Measurements from ENCODE around the gene SLC22A15. TPM values are rescaled to one million over a fixed set of nuclear protein-coding genes. Genes with fewer than 3 reads are reported as not detected.

The SLC22A15 gene
- total RNA-seq, 2 experiments from 2014 or later, result 0.12 to 0.17 TPM

- Mint-ChIP-seq H3K36me3 (ENCODE audit: low read depth) (peaks cover 2% of the 10 kb centered on the region), H3K4me3 (no peak overlapping the region), H3K4me1 (ENCODE audit: low read depth) (no peaks in the 10 kb centered on the region), H3K27me3 (ENCODE audit: low read depth) (peaks cover 21% of the 10 kb centered on the region), H3K27ac (no peak overlapping the region), H3K9me3 (peaks cover 9% of the 10 kb centered on the region)
- intact Hi-C loops (cut with micrococcal nuclease), result no loop called here
- CTCF ChIA-PET, result interaction anchor here (0.7 kb wide), 1 partner anchor 989 kb away, joined by 3 read pairs; no protein-coding TSS in a partner anchor
- no peak for DNase-seq
Observed at GRCh38 chr1:116096013-116096618, 119.8 kb downstream of the SLC22A15 start.

- Mint-ChIP-seq H3K4me1 (ENCODE audit: low read depth) (no peaks in the 10 kb centered on the region), H3K9me3 (peaks cover 4% of the 10 kb centered on the region), H3K36me3 (ENCODE audit: low read depth) (peaks cover 2% of the 10 kb centered on the region), H3K27me3 (ENCODE audit: low read depth) (peaks cover 21% of the 10 kb centered on the region), H3K27ac (no peak overlapping the region), H3K4me3 (no peak overlapping the region)
- CTCF ChIA-PET, result interaction anchor here (1.2 kb wide), 1 partner anchor 387 kb away, joined by 6 read pairs; no protein-coding TSS in a partner anchor
- intact Hi-C loops (cut with micrococcal nuclease), result no loop called here
- no peak for DNase-seq
Observed at GRCh38 chr1:116097626-116098025, 121.3 kb downstream of the SLC22A15 start.

- intact Hi-C loops (cut with micrococcal nuclease), result no loop called here
- no peak for DNase-seq
- Mint-ChIP-seq H3K4me1 (ENCODE audit: low read depth) (no peaks in the 10 kb centered on the region), H3K4me3 (no peak overlapping the region), H3K9me3 (peaks cover 4% of the 10 kb centered on the region), H3K36me3 (ENCODE audit: low read depth) (peaks cover 2% of the 10 kb centered on the region), H3K27me3 (ENCODE audit: low read depth) (peaks cover 11% of the 10 kb centered on the region), H3K27ac (no peak overlapping the region)
- CTCF ChIA-PET, result no interaction called here
Observed at GRCh38 chr1:116099379-116099778, 123.1 kb downstream of the SLC22A15 start.

GRCh38 chr1:116099919-116100318 lies 123.6 kb downstream of the SLC22A15 start:
- Mint-ChIP-seq H3K27ac (no peak overlapping the region), H3K4me1 (ENCODE audit: low read depth) (no peaks in the 10 kb centered on the region)
- CTCF ChIA-PET, result no interaction called here

GRCh38 chr1:116104667-116105066 lies 128.4 kb downstream of the SLC22A15 start:
- intact Hi-C loops (cut with micrococcal nuclease), result no loop called here
- H3K27ac Mint-ChIP-seq, result no peak overlapping the region

More at GRCh38 chr1:116099919-116100318, 123.6 kb downstream of the SLC22A15 start:
- Mint-ChIP-seq H3K27me3 (ENCODE audit: low read depth) (peaks cover 11% of the 10 kb centered on the region), H3K36me3 (ENCODE audit: low read depth) (peaks cover 2% of the 10 kb centered on the region), H3K4me3 (no peak overlapping the region), H3K9me3 (peaks cover 4% of the 10 kb centered on the region)
- DNase-seq, result no peak
- intact Hi-C loops (cut with micrococcal nuclease), result no loop called here

GRCh38 chr1:116105996-116106395 lies 129.7 kb downstream of the SLC22A15 start:
- CTCF ChIA-PET, result no interaction called here
- no peaks in the 10 kb centered on the region for H3K4me1 Mint-ChIP-seq (ENCODE audit: low read depth)

More at GRCh38 chr1:116104667-116105066, 128.4 kb downstream of the SLC22A15 start:
- no peaks in the 10 kb centered on the region for H3K9me3 Mint-ChIP-seq
- no peaks in the 10 kb centered on the region for H3K4me1 Mint-ChIP-seq (ENCODE audit: low read depth)
- CTCF ChIA-PET, result no interaction called here
- DNase-seq, result no peak
- no peak overlapping the region for H3K4me3 Mint-ChIP-seq
- H3K36me3 Mint-ChIP-seq (ENCODE audit: low read depth), result no peaks in the 10 kb centered on the region
- H3K27me3 Mint-ChIP-seq (ENCODE audit: low read depth), result no peaks in the 10 kb centered on the region

GRCh38 chr1:116106646-116107045 lies 130.3 kb downstream of the SLC22A15 start:
- no peaks in the 10 kb centered on the region for H3K36me3 Mint-ChIP-seq (ENCODE audit: low read depth)
- H3K4me1 Mint-ChIP-seq (ENCODE audit: low read depth), result no peaks in the 10 kb centered on the region
- H3K4me3 Mint-ChIP-seq, result no peak overlapping the region
- intact Hi-C loops (cut with micrococcal nuclease), result no loop called here
- H3K27ac Mint-ChIP-seq, result no peak overlapping the region
- CTCF ChIA-PET, result no interaction called here
- H3K27me3 Mint-ChIP-seq (ENCODE audit: low read depth), result no peaks in the 10 kb centered on the region
- H3K9me3 Mint-ChIP-seq, result no peaks in the 10 kb centered on the region
- DNase-seq, result no peak

More at GRCh38 chr1:116105996-116106395, 129.7 kb downstream of the SLC22A15 start:
- H3K36me3 Mint-ChIP-seq (ENCODE audit: low read depth), result no peaks in the 10 kb centered on the region
- no peak for DNase-seq
- no peaks in the 10 kb centered on the region for H3K9me3 Mint-ChIP-seq
- no peaks in the 10 kb centered on the region for H3K27me3 Mint-ChIP-seq (ENCODE audit: low read depth)
- no peak overlapping the region for H3K4me3 Mint-ChIP-seq
- H3K27ac Mint-ChIP-seq, result no peak overlapping the region
- intact Hi-C loops (cut with micrococcal nuclease), result no loop called here

GRCh38 chr1:116107371-116107770 lies 131.1 kb downstream of the SLC22A15 start:
- Mint-ChIP-seq H3K4me1 (ENCODE audit: low read depth) (no peaks in the 10 kb centered on the region), H3K27me3 (ENCODE audit: low read depth) (peaks cover 3% of the 10 kb centered on the region), H3K27ac (no peak overlapping the region), H3K9me3 (no peaks in the 10 kb centered on the region), H3K36me3 (ENCODE audit: low read depth) (no peaks in the 10 kb centered on the region), H3K4me3 (no peak overlapping the region)
- intact Hi-C loops (cut with micrococcal nuclease), result no loop called here
- CTCF ChIA-PET, result interaction anchor here (1.2 kb wide), 1 partner anchor 378 kb away, joined by 3 read pairs; no protein-coding TSS in a partner anchor
- no peak for DNase-seq

- CTCF ChIA-PET, result interaction anchor here (1.5 kb wide), 1 partner anchor 28 kb away, joined by 5 read pairs; no protein-coding TSS in a partner anchor
- H3K4me1 Mint-ChIP-seq (ENCODE audit: low read depth), result no peaks in the 10 kb centered on the region
- H3K27ac Mint-ChIP-seq, result no peak within 1 kb of the TSS
- intact Hi-C loops (cut with micrococcal nuclease), result no loop called here
- DNase-seq, result no peak
- peaks cover 3% of the 10 kb centered on the region for H3K27me3 Mint-ChIP-seq (ENCODE audit: low read depth)
- no peaks in the 10 kb centered on the region for H3K9me3 Mint-ChIP-seq
- no peaks in the 10 kb centered on the region for H3K36me3 Mint-ChIP-seq (ENCODE audit: low read depth)
- no peak within 1 kb of the TSS for H3K4me3 Mint-ChIP-seq
Observed at GRCh38 chr1:116110567-116111523, 134.5 kb downstream of the SLC22A15 start, which contains the start of gene MAB21L3. Gene MAB21L3 (plus strand): TSS chr1:116111399. CDS start chr1:116112616, 1,217 bp downstream.

- CTCF ChIA-PET, result interaction anchor here (0.6 to 1.5 kb wide), 2 partner anchors 27 to 300 kb away, joined by 3 to 5 read pairs; no protein-coding TSS in a partner anchor
- Mint-ChIP-seq H3K36me3 (ENCODE audit: low read depth) (no peaks in the 10 kb centered on the region), H3K9me3 (no peaks in the 10 kb centered on the region), H3K27ac (no peak overlapping the region), H3K4me3 (no peak overlapping the region), H3K27me3 (ENCODE audit: low read depth) (peaks cover 3% of the 10 kb centered on the region), H3K4me1 (ENCODE audit: low read depth) (no peaks in the 10 kb centered on the region)
- intact Hi-C loops (cut with micrococcal nuclease), result no loop called here
- DNase-seq, result no peak
Observed at GRCh38 chr1:116111524-116112021, 135.3 kb downstream of the SLC22A15 start.

- no peak for DNase-seq
- intact Hi-C loops (cut with micrococcal nuclease), result no loop called here
- CTCF ChIA-PET, result interaction anchor here (0.6 to 0.9 kb wide), 2 partner anchors 92 to 301 kb away, joined by 3 to 4 read pairs; no protein-coding TSS in a partner anchor
- Mint-ChIP-seq H3K27ac (no peak overlapping the region), H3K9me3 (no peaks in the 10 kb centered on the region), H3K36me3 (ENCODE audit: low read depth) (no peaks in the 10 kb centered on the region), H3K4me3 (no peak overlapping the region), H3K27me3 (ENCODE audit: low read depth) (peaks cover 3% of the 10 kb centered on the region), H3K4me1 (ENCODE audit: low read depth) (no peaks in the 10 kb centered on the region)
Observed at GRCh38 chr1:116112388-116113140, 136.3 kb downstream of the SLC22A15 start.

Measured in activated naive CD4-positive, alpha-beta T cell treated with anti-CD3 and anti-CD28 coated beads for 36 hours (primary cell).